Measurements from ENCODE around the gene LETM1. TPM values are rescaled to one million over a fixed set of nuclear protein-coding genes. Genes with fewer than 3 reads are reported as not detected.

LETM1 gene
- total and polyA plus RNA-seq, 2 donors (not counting 3 experiments of a cell fraction or from before 2014, with no cell fraction given) = 25.6 to 62.5 TPM

DNA sequence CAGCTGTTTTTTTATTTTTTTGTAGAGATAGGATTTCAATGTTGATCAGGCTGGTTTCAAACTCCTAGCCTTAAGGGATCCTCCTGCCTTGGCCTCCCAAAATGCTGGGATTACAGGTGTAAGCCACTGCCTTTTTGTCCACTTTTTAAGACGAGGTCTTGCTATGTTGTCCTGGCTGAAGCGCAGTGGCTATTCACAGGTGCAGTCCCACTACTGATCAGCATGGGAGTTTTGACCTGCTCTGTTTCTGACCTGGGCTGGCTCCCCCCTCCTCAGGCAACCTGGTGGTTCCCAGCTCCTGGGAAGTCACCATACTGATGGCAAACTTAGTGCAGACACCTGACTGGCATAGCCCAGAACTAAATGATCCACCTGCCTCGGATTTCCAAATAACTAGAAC lies 13.0 kb upstream of the LETM1 start:
- no peaks in the 10 kb centered on the region for H4K20me1 ChIP-seq (replicated peaks; ENCODE audit: control insufficient read depth, extremely low read depth, insufficient read depth, low read length)
- peaks cover 23% of the 10 kb centered on the region for H3K79me2 ChIP-seq (ENCODE audit: control insufficient read depth, insufficient read depth, low read length)
- DNase-seq (ENCODE audit: low read depth, low spot score) (no peak), FAIRE-seq (no peak)
- H3K9ac ChIP-seq (replicated peaks; ENCODE audit: extremely low read depth, insufficient read depth, low read length) = no peak overlapping the region
- H3K4me3 ChIP-seq (replicated peaks in 1 of 3; ENCODE audit: insufficient read depth in 1 of 3, low read depth in 1 of 3, low read length in 3 of 3) = no peak overlapping the region
- peaks cover 17% of the 10 kb centered on the region for H3K4me1 ChIP-seq (ENCODE audit: control insufficient read depth, extremely low read depth, insufficient read depth, low read length)
- H3K9me3 ChIP-seq (replicated peaks; ENCODE audit: control insufficient read depth, insufficient read depth, low read length) = no peaks in the 10 kb centered on the region
- no peaks in the 10 kb centered on the region for H3K9me1 ChIP-seq (replicated peaks; ENCODE audit: control insufficient read depth, extremely low read depth, insufficient read depth, low read length)
- intact Hi-C loops (cut with micrococcal nuclease) = no loop called here
- TF ChIP-seq, protein P1, sequence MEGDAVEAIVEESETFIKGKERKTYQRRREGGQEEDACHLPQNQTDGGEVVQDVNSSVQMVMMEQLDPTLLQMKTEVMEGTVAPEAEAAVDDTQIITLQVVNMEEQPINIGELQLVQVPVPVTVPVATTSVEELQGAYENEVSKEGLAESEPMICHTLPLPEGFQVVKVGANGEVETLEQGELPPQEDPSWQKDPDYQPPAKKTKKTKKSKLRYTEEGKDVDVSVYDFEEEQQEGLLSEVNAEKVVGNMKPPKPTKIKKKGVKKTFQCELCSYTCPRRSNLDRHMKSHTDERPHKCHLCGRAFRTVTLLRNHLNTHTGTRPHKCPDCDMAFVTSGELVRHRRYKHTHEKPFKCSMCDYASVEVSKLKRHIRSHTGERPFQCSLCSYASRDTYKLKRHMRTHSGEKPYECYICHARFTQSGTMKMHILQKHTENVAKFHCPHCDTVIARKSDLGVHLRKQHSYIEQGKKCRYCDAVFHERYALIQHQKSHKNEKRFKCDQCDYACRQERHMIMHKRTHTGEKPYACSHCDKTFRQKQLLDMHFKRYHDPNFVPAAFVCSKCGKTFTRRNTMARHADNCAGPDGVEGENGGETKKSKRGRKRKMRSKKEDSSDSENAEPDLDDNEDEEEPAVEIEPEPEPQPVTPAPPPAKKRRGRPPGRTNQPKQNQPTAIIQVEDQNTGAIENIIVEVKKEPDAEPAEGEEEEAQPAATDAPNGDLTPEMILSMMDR (IDR thresholded peaks at IDR 0.05; ENCODE audit: extremely low read depth in 1 of 2, insufficient read depth in 1 of 2, low read depth in 1 of 2, low read length in 2 of 2) = no peak
- no peak for TF ChIP-seq GATA2 (IDR thresholded peaks at IDR 0.05; ENCODE audit: insufficient read depth, insufficient read length, low read depth, low read length)
- TF ChIP-seq POLR2A (IDR thresholded peaks at IDR 0.05; ENCODE audit: low read depth, low read length) = no peak
- dilution Hi-C loops (cut with MboI; ENCODE audit: extremely low pct_ligation_motif_present, low sequenced_read_pairs) = no loop called here
- H2AFZ ChIP-seq (ENCODE audit: low read depth, low read length) = no peak overlapping the region
- no peak overlapping the region for H3K27ac ChIP-seq (ENCODE audit: insufficient read depth, low read depth, low read length)
- ChIA-PET POLR2A (no interaction called here), CTCF (no interaction called here)
- BruUV-seq (replicated peaks) = no TSS peak
- no peak overlapping the region for H3K4me2 ChIP-seq (ENCODE audit: insufficient read depth, low read length)
- peaks cover 0 to 1% of the 10 kb centered on the region in 2 experiments for H3K27me3 ChIP-seq (ENCODE audit: control insufficient read depth in 2 of 2, insufficient read depth in 2 of 2, low read length in 2 of 2)
- no peaks in the 10 kb centered on the region for H3K36me3 ChIP-seq (ENCODE audit: control insufficient read depth in 2 of 2, extremely low read depth in 1 of 2, insufficient read depth in 2 of 2, low read length in 2 of 2)

DNA sequence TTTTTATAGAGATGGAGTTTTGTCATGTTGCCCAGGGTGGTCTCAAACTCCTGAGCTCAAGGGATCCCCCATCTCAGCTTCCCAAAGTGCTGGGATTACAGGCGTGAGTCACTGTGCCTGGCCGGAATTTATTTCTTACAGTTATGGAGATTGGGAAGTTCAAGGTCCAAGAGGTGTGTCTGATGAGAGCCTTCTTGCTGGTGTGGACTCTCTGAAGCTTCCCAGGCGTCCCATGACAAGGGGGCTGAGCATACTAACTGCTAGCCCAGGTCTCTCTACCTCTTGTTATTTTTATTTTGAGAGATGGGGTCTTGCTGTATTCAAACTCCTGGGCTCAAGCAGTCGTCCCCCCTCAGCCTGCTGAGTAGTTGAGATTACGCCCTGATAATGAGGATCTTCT lies 12.3 kb upstream of the LETM1 start:
- BruUV-seq (replicated peaks) = no TSS peak
- no peaks in the 10 kb centered on the region for H3K9me1 ChIP-seq (replicated peaks; ENCODE audit: control insufficient read depth, extremely low read depth, insufficient read depth, low read length)
- H3K4me3 ChIP-seq (replicated peaks in 1 of 3; ENCODE audit: insufficient read depth in 1 of 3, low read depth in 1 of 3, low read length in 3 of 3) = no peak overlapping the region
- H3K4me1 ChIP-seq (ENCODE audit: control insufficient read depth, extremely low read depth, insufficient read depth, low read length) = peaks cover 13% of the 10 kb centered on the region
- intact Hi-C loops (cut with micrococcal nuclease) (no loop called here), dilution Hi-C loops (cut with MboI; ENCODE audit: extremely low pct_ligation_motif_present, low sequenced_read_pairs) (no loop called here)
- H3K9ac ChIP-seq (replicated peaks; ENCODE audit: extremely low read depth, insufficient read depth, low read length) = no peak overlapping the region
- FAIRE-seq (no peak), DNase-seq (ENCODE audit: low read depth, low spot score) (no peak)
- no peak overlapping the region for H3K4me2 ChIP-seq (ENCODE audit: insufficient read depth, low read length)
- H2AFZ ChIP-seq (ENCODE audit: low read depth, low read length) = no peak overlapping the region
- H4K20me1 ChIP-seq (replicated peaks; ENCODE audit: control insufficient read depth, extremely low read depth, insufficient read depth, low read length) = no peaks in the 10 kb centered on the region
- peaks cover 0 to 1% of the 10 kb centered on the region in 2 experiments for H3K27me3 ChIP-seq (ENCODE audit: control insufficient read depth in 2 of 2, insufficient read depth in 2 of 2, low read length in 2 of 2)
- no peaks in the 10 kb centered on the region for H3K36me3 ChIP-seq (ENCODE audit: control insufficient read depth in 2 of 2, extremely low read depth in 1 of 2, insufficient read depth in 2 of 2, low read length in 2 of 2)
- peaks cover 17% of the 10 kb centered on the region for H3K79me2 ChIP-seq (ENCODE audit: control insufficient read depth, insufficient read depth, low read length)
- H3K27ac ChIP-seq (ENCODE audit: insufficient read depth, low read depth, low read length) = no peak overlapping the region
- ChIA-PET POLR2A (no interaction called here), CTCF (interaction anchor here (0.6 kb wide), 2 partner anchors 12 to 121 kb away, joined by 3 read pairs; partner anchors contain the start of gene LETM1)
- H3K9me3 ChIP-seq (replicated peaks; ENCODE audit: control insufficient read depth, insufficient read depth, low read length) = no peaks in the 10 kb centered on the region
- TF ChIP-seq EZH2 (IDR thresholded peaks at IDR 0.05; ENCODE audit: borderline replicate concordance, low read depth, low read length, severe bottlenecking) (no peak), MYC (IDR thresholded peaks at IDR 0.05; ENCODE audit: low read depth, low read length) (no peak), POLR2AphosphoS5 (IDR thresholded peaks at IDR 0.05; ENCODE audit: insufficient read depth, low read depth, low read length) (no peak), POLR2A (IDR thresholded peaks at IDR 0.05; ENCODE audit: low read depth, low read length) (no peak), JUN (IDR thresholded peaks at IDR 0.05; ENCODE audit: borderline replicate concordance, insufficient read depth, insufficient read length, low read depth) (no peak), GATA2 (IDR thresholded peaks at IDR 0.05; ENCODE audit: insufficient read depth, insufficient read length, low read depth, low read length) (no peak), FOS (IDR thresholded peaks at IDR 0.05; ENCODE audit: borderline replicate concordance, insufficient read depth, low read length) (no peak), MAX (IDR thresholded peaks at IDR 0.05; ENCODE audit: insufficient read depth, insufficient read length) (no peak)
- TF ChIP-seq, protein P1 (IDR thresholded peaks at IDR 0.05; ENCODE audit: extremely low read depth in 1 of 2, insufficient read depth in 1 of 2, low read depth in 1 of 2, low read length in 2 of 2) = no peak

Measured in endothelial cell of umbilical vein (primary cell).